EH (cell line): ENCODE results near the gene IFITM5.
"Not testable (repeated sequence)": the region's sequence is repeated elsewhere in the genome, so short reads cannot be mapped to it uniquely, and the experiment has no call there.

Experiments
- DNase-seq: peaks from one replicate; pipeline ENCODE4 v3.0.0-alpha.2; 2015; ENCODE audit warnings: low read depth

The IFITM5 gene

DNA sequence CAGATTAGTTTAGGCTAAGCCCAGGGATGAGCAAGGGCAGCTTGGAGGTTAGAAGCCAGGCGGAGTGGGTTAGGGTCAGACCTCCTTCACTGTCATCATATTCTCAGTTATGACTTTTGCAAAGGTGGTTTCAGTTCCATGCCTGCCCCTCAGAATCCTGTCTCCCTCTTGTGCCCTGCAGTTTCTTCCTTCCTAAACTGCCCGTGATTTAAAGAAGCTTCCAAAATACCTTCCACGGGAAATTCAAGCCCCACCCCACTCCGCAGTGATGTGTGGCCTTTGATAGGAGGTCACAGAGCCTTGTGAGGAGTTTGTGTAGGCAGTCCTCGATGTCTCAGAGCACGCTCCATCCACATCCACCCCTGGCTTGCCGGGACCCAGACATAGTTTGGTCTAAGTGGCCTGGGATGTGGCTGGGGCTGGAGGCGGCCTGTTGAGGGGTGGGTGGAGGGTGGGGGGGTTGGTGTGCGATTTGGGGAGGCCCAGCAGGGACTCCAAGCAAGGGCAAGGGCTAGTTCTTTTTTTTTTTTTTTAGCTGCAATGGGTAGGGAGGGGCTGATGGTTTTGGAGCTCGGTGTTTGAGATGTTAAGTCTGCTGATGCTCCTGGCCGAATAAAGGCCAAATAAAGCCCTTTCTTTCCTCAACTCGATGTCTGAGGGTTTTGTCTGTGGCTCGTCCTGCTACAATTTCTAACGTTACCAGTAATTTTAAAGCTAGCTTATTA is 12.9 kb upstream of the IFITM5 start:
- DNase-seq: peak; percentile 29

DNA sequence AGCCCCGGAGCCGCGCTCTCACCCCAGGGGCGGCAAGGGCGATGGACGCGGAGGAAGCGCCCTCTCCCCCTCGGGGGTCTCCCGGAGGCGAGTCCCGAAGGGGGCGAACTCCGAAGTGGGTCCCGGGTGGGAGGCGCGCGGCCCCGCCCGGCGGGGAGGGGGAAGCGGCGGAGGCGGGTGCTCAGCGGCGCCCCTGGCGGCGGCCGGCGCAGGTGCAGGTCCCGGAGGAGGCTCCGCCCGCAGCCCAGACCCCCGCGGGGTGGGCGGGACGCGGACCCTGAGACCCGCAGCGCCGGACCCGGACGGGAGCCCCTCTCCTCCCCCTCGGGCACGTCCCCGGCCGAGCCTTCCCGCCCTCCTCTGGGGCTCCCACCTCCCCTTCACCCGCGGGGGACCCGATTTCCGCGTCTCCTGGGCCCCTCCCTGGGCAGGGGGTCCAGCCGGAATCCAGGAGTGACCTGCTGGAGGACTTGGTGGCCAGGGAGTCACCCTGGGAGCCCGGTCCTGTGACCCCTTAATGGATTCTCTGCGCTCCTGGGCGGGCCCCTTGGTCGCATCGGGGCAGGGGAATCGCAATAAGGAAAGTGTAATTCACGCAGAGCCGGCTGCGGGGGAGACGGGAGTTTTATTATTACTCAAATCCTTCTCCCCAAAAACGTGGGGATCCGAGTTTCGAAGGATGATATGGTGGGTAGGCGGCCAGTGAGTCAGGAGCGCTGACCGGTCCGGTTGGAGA is 11.9 kb upstream of the IFITM5 start:
- not testable (repeated sequence) for DNase-seq

DNA sequence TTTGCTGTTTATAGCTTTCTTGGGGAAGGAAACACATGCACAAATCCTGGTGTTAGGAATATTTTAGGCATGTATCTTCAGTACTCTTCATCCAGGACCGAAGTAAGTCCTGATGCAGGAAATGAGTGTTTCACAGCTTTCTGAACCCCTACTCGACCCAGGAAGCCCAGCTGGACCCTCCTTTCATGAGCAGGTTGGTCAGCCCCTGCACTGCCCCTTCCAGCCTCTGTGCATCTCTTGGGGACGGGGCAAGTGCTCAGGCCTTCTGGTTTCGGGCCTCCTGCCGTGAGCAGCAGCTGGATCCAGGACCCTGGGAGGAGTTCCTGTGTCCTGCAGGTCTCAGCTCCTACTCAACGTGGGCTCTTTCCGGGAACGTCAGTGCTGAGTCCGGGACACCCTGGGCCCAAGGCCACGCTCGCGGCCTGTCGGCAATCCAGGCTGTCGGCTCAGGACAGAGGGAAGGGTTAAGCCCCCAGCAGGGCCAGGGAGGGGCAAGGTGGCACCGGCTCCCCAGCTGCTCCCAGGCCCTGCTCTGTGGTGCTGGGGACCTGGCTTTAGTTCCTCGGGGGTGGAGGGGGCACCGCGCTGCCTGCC is 10.8 kb upstream of the IFITM5 start:
- DNase-seq: peak; percentile 44

DNA sequence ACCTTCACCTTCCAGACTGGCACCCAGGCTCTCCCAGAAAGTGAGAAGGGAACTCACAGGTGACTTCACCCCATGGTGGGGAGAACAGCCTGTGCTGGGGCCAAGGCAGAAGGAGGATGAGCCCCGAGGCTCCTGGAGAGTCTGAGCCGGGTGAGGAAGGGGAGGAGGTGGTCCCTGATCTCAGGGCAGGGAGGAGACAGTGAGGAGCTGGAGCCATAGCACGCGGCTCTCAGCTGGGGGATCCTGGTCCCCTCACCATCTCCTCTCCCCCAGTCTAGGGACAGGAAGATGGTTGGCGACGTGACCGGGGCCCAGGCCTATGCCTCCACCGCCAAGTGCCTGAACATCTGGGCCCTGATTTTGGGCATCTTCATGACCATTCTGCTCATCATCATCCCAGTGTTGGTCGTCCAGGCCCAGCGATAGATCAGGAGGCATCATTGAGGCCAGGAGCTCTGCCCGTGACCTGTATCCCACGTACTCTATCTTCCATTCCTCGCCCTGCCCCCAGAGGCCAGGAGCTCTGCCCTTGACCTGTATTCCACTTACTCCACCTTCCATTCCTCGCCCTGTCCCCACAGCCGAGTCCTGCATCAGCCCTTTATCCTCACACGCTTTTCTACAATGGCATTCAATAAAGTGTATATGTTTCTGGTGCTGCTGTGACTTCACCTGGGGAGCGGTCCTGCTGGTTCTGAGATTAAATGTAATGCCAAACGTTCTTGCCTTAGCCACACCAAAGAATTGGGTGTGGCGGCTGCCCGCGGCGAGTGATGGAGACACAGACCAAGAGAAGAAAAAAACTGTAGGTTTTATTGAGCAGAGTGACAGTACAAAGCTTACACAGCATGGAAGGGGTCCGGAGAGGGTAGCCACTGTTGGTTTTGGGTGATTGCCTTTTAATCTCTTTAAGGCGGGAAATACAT is 9.7 kb upstream of the IFITM5 start:
- peak; percentile 30 for DNase-seq

- peak; percentile 91 for DNase-seq
Observed at GRCh38 chr11:307766-308708, 8.7 kb upstream of the IFITM5 start, which contains the start of gene IFITM2. TSS of gene IFITM2 (plus strand) at chr11:307816. CDS start at chr11:308193, 377 bp downstream.

DNA sequence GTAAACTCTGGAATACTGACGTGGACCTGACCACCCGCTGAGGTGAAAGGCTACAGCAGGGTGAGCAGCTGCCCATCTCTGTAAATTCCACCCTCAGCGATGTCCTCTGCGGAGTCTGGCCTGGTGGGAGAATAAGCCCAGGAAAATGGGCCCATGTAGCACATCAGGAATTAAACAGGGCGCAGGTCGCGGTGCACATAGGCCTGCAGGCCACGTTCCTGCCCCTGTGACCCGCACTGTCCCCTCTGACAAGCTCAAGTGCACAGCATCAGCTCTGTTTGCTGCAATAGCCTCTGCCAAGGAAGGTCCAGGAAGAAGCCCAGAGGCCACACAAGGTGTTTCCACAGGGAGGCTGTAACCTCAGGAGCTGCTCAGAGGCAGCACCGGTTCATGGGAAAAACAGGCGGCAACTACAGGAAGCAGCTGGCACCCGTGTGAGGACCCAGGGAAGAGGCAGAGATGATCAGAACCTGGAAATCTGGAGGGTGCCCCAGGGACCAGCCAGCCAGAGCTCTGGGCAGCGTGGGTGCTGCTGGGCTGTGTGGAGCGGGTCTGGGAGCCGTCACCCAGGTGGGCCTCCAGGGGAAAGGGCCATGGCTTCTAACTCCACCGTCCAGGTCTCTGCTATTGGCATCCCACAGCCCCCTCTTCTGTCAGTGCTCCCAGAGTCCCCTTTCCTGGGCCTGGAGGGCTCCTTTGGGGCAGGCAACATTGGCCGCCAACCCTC is 7.5 kb upstream of the IFITM5 start:
- DNase-seq: no peak

DNA sequence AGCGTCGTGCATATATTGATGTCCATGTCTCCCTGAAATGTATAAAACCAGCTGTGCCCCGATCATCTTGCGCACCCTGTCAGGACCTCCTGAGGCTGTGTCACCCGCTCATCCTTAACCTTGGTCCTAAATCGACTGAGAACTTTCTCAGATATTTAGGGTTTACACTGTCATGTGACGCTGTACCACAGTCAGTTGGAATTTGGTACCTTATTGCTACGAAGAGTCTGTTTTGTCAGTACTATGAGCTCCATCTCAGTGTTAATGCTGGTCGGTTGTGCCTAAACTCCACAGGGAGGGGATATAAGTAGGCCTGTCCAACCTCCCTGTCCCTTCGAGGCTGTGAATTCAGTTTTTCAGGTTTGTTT is 6.5 kb upstream of the IFITM5 start:
- no peak for DNase-seq

DNA sequence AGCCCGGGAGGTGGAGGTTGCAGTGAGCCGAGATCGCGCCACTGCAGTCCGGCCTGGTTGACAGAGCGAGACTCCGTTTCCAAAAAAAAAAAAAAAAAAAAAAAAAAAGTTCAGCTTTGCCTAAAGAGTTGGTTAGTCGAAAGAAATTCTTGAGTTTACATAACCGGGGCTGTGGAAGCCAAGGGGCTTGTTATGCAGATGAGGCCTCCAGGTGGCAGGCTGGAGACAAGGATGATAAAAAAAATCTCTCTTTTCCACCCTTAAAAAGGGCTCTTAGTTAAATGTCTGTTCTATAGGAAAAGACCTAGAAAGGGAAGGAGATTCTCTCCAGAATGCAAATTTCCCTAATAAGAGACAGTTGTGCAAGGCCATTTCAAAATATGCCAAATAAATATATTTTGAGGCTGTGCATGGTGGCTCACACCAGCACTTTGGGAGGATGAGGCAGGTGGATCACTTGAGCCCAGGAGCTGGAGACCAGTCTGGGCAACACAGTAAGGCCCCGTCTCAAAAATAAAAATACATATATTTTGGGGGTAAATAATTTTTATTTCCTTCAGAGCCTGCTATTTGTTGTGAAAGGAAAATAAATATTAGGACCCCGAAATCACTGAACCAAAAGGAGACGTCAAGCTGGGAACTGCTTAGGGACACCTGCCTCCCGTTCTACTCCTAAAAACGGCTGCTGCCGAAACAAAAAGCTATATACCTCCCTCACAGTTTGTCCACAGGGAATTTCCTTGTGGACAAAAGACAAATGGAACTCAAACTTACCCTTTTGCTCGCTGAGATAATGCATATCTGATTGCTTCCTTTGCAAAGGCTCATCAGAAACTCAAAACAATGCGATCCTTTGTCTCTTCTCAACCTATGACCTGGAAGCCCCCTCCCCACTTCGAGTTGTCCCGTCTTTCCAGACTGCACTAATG is 5.9 kb upstream of the IFITM5 start:
- DNase-seq: peak; percentile 79

GRCh38 chr11:304061-304506 is 4.8 kb upstream of the IFITM5 start:
- no peak for DNase-seq

DNA sequence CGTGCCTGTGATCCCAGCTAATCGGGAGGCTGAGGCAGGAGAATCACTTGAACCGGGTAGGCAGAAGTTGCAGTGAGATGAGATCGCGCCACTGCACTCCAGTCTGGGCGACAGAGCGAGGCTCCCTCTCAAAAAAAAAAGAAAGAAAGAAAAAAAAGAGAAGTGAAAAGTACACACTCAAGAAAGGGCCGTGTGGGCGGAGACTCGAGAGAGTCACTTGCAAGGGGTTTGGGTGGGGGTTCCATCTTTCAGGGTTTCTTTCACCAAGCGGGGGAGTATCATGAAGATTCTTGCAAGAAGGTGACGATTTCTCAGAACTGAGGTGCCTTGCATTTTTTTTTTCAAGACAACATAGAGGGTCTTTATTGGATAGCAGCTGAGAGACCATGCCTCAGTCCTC is 4.0 kb upstream of the IFITM5 start:
- DNase-seq: no peak

- peak; percentile 34 for DNase-seq
Observed at GRCh38 chr11:299951-300735, 817 bp upstream of the IFITM5 start.

DNA sequence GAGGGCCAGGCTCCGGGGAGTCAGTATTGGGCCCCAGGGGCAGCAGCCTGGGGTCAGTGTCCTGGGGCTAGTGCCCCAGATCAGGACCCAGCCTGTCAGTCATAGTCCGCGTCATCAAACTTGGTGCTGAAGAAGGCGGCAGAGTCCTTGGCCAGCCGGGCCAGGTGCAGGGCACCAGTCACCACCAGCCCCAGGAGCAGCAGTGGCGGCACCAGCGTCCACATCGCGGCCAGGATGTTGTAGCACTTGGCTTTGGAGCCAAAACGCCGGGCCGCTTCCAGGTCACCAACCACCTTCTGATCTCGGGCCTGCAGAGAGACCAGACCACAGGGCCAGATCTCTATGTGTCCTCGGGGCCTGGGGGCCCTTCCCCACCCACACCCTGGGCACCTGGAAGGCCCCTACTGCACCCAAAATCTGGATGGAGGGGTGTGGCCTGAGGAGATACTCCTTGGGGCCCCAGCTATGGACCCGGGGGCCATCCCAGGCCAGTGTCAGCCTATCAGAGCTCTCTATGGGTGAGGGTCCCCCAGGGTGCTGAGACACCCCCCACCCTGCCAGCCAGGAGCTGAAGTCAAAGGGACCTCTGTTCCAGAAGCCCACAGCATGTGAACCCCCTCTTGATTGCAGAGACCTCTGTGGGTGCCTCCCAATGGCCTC is 790 bp downstream of the IFITM5 start:
- no peak for DNase-seq

DNA sequence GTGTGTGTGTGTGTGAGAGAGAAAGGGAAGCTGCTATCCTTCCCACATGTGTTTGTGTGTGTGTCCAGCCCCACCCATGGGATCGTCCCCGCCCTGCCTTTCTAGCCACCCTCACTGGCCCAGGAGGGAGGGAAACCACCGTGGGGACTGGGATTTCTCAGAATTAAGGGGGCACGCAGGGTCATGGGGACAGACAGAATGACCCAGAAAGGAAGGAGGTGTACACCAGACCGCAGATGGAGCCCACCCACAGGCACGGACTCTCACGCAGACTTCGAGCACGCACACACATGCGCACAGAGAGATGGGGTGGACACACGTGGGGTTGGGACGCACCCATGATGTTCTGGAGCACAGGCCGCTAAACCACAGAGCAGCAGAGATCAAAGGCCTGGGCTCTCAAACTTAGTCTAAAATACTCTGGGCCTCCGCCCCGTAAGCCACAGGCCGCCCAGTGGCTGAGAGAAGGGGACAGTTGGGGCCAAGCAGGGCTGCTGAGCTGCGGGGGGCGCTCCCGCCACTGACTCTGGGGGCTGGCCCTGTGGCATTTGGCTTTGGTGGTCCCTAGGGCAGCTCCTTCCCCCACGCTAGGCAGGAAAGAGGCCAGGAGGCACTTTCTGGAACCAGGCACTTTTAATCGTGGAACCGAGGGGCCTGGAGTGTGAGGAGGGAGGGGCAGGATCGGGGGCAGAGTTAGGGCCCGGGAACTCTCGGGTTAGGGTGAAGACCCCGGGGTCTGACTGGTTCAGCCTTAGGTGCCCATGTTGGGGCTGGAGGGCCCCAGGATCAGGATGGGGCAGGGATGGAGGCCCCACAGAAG is 1.5 kb downstream of the IFITM5 start:
- DNase-seq: peak; percentile 31

DNA sequence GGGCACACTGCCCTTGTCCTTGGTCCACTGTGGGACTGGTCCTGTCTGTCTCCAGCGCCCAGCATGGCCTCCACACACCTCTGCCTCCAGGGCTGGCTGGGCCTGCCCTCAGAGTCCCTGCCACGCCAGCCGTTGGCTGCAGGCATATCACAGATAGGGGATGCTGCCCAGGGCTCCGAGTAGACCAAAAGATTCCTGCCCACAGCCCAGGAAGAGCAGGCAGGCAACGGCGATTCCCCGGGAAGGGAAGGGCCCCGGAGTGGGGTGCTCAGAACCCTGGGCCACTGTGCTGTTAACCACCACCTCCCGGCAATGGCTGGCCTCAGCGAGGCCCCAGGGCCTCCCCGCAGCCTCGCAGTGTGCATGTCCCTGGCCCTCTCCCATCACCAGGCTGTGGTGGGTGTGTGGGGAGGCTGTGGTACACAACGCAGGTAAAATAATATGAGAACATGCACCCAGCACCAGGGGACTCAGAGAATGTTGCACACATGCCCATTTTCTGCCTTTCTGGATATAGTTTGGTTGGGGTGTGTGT is 2.2 kb downstream of the IFITM5 start:
- no peak for DNase-seq

- DNase-seq: no peak
Observed at GRCh38 chr11:296171-297050, 2.9 kb downstream of the IFITM5 start.
